ENCODE measurements around the gene KCNIP1.

DNA sequence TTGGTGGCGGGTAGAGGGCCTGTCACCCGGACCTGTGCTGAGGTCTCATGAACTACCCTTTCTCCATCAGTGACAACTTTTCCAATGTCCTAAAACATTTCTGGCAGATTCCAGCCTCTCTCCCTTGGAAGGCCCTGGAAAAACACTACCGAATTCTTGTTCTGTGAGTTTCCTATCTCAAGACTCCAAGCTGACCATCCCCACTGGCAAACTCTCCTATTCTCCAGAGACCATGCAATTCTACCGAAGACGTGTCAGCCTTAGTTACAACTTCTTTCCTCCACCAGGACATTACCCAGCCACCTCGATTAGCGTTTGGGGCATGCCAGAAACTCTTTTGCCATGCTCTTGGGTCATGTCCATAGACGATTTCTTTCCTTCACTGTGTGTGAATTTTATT lies 252.9 kb downstream of the KCNIP1 start:
- TF ChIP-seq POLR2AphosphoS5 (IDR thresholded peaks at IDR 0.05), result no peak
- TF ChIP-seq, protein P1, sequence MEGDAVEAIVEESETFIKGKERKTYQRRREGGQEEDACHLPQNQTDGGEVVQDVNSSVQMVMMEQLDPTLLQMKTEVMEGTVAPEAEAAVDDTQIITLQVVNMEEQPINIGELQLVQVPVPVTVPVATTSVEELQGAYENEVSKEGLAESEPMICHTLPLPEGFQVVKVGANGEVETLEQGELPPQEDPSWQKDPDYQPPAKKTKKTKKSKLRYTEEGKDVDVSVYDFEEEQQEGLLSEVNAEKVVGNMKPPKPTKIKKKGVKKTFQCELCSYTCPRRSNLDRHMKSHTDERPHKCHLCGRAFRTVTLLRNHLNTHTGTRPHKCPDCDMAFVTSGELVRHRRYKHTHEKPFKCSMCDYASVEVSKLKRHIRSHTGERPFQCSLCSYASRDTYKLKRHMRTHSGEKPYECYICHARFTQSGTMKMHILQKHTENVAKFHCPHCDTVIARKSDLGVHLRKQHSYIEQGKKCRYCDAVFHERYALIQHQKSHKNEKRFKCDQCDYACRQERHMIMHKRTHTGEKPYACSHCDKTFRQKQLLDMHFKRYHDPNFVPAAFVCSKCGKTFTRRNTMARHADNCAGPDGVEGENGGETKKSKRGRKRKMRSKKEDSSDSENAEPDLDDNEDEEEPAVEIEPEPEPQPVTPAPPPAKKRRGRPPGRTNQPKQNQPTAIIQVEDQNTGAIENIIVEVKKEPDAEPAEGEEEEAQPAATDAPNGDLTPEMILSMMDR (IDR thresholded peaks at IDR 0.05), result no peak
- no peak for TF ChIP-seq EP300 (IDR thresholded peaks at IDR 0.05)
